PFSK-1 (cell line): Measurements from ENCODE around the gene SEMA6D.

ENCODE experiments used
- FOXP2 ChIP-seq: optimal IDR thresholded peaks from 2 replicates; pipeline ENCODE3; 2011; ENCODE audit warnings: borderline replicate concordance, control low read depth, inconsistent platforms; ENCODE audit not compliant: insufficient read depth; ENCODE audit errors: extremely low read length, extremely low read depth
- POLR2AphosphoS5 ChIP-seq: IDR thresholded peaks from 2 replicates; pipeline ENCODE4 v1.6.1; 2012; ENCODE audit warnings: low read depth, mild to moderate bottlenecking, control low read depth, low read length, moderate library complexity
- SIN3A ChIP-seq: IDR thresholded peaks from 2 replicates; pipeline ENCODE4 v1.6.1; 2012; ENCODE audit warnings: mild to moderate bottlenecking, low read length, moderate library complexity, borderline replicate concordance; ENCODE audit not compliant: insufficient read depth
- TAF1 ChIP-seq: IDR thresholded peaks from 2 replicates; pipeline ENCODE4 v1.6.1; 2012; ENCODE audit warnings: low read length, control low read depth, borderline replicate concordance; ENCODE audit not compliant: insufficient read depth
- TF ChIP-seq, protein P1 (sequence below), 2 experiments: IDR thresholded peaks; 2 replicates each; pipeline versions ENCODE4 v1.6.1 to v1.8.0; 2011 to 2012; ENCODE audit warnings: low read depth in 2 of 2, low read length in 2 of 2, control low read depth in 1 of 2, inconsistent platforms in 1 of 2, mild to moderate bottlenecking in 1 of 2, moderate library complexity in 1 of 2; ENCODE audit not compliant: insufficient read depth in 1 of 2

The SEMA6D gene

DNA sequence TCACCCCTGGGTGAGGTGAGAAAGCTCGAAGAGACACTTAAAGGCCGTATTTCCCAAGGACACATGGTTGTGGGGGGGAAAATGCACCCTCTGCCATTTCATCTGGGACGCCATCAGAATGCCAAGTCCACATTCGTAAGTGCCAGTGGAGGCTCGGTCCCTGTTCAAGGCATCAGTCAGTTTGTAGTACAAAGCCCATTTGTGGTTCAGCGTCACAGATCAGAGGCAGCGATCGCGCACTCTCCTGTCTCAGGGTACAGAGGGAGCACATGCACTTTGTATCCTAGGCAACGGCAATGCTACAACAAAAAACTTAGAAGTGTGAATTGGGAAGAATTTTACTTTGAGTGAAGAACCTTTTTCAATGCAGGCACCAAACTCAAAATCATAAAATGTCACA is 27.2 kb downstream of the SEMA6D start:
- no peak for TF ChIP-seq SIN3A
- no peak for TF ChIP-seq POLR2AphosphoS5
- TF ChIP-seq FOXP2, result no peak
- TF ChIP-seq TAF1, result no peak
- TF ChIP-seq, protein P1, sequence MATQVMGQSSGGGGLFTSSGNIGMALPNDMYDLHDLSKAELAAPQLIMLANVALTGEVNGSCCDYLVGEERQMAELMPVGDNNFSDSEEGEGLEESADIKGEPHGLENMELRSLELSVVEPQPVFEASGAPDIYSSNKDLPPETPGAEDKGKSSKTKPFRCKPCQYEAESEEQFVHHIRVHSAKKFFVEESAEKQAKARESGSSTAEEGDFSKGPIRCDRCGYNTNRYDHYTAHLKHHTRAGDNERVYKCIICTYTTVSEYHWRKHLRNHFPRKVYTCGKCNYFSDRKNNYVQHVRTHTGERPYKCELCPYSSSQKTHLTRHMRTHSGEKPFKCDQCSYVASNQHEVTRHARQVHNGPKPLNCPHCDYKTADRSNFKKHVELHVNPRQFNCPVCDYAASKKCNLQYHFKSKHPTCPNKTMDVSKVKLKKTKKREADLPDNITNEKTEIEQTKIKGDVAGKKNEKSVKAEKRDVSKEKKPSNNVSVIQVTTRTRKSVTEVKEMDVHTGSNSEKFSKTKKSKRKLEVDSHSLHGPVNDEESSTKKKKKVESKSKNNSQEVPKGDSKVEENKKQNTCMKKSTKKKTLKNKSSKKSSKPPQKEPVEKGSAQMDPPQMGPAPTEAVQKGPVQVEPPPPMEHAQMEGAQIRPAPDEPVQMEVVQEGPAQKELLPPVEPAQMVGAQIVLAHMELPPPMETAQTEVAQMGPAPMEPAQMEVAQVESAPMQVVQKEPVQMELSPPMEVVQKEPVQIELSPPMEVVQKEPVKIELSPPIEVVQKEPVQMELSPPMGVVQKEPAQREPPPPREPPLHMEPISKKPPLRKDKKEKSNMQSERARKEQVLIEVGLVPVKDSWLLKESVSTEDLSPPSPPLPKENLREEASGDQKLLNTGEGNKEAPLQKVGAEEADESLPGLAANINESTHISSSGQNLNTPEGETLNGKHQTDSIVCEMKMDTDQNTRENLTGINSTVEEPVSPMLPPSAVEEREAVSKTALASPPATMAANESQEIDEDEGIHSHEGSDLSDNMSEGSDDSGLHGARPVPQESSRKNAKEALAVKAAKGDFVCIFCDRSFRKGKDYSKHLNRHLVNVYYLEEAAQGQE (IDR thresholded peaks at IDR 0.05; ENCODE audit: insufficient read depth in 1 of 2, low read depth in 2 of 2, low read length in 2 of 2), result no peak

DNA sequence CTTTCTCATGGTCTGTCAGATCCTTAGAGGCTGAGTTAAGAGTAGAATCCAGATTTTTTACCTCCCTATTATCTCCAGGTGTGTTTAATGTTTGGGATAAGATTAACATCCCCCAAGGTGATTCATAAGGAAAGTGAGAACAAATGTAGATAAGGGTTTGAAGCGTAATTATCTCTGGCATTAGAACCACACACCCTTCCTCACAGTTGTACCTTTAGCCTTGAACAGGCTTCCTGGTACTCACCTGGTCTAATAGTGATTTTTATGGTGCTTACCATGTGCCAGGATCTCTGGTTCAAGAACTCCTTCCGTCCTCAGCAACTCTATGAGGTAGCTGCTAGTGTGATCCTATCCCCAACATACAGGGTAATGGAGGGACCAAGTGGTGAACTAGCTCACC is 27.7 kb downstream of the SEMA6D start:
- TF ChIP-seq POLR2AphosphoS5, result no peak
- no peak for TF ChIP-seq SIN3A
- no peak for TF ChIP-seq FOXP2
- no peak for TF ChIP-seq TAF1
- TF ChIP-seq, protein P1 (IDR thresholded peaks at IDR 0.05; ENCODE audit: insufficient read depth in 1 of 2, low read depth in 2 of 2, low read length in 2 of 2), result no peak

DNA sequence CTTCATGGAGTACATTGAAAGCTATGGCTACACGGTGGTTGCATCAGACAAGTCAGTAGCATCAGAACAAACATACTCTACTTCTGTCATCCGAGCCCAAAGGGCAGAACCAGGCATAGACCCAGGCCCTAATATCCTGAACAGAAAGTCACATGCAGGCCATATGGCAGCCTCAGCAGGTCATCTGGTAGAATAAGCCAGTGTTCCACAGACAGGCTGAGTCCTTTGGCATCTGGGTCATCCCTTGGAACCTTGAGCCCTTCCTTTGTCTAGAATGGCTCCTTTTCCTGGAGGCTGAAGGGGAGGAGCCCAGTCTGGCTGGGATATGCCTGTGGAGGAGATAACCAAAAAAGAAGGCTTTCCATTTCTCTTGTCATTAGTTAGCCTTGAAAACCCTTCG is 29.2 kb downstream of the SEMA6D start:
- TF ChIP-seq TAF1 (no peak), FOXP2 (no peak), SIN3A (no peak), POLR2AphosphoS5 (no peak)
- TF ChIP-seq, protein P1 (IDR thresholded peaks at IDR 0.05; ENCODE audit: insufficient read depth in 1 of 2, low read depth in 2 of 2, low read length in 2 of 2), result no peak

DNA sequence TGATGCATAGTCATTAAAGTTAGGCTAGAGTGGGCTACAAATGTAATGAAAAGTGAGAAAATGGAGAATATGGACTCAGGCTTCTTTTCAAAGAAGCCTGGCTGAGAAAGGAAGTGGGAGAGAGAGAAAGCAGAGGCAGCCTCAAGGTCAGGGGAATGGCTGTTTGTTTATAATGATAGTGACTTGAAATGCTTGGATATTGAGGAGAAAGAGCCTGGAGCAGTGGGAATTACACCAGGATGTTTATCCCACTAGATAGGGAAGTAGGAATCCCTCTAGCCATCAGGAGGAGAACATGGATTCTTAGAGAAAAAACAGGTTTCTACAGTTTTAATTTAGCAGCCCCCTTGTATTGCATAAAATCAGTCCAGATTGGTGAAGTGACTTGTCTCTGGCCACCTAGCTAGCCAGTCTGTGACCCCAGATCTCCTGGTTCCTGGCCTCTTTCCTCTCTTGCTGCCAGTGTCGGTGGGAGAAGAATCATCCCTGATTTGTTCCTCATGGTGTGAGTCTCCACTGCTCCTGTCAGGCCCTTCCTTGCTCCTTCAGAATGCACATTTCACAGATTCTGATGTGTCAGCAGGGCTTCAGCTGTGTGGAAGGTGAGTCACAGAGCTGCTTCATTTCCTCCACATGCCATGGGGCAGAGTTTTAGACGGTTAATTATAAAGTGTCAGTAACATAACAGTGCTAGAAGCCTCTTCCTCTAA is 32.9 kb downstream of the SEMA6D start:
- no peak for TF ChIP-seq POLR2AphosphoS5
- peak; percentile 57; the same call in 1 of the 2 replicates for TF ChIP-seq SIN3A
- TF ChIP-seq, protein P1 (IDR thresholded peaks at IDR 0.05; ENCODE audit: insufficient read depth in 1 of 2, low read depth in 2 of 2, low read length in 2 of 2), result no peak
- no peak for TF ChIP-seq FOXP2
- TF ChIP-seq TAF1, result no peak

DNA sequence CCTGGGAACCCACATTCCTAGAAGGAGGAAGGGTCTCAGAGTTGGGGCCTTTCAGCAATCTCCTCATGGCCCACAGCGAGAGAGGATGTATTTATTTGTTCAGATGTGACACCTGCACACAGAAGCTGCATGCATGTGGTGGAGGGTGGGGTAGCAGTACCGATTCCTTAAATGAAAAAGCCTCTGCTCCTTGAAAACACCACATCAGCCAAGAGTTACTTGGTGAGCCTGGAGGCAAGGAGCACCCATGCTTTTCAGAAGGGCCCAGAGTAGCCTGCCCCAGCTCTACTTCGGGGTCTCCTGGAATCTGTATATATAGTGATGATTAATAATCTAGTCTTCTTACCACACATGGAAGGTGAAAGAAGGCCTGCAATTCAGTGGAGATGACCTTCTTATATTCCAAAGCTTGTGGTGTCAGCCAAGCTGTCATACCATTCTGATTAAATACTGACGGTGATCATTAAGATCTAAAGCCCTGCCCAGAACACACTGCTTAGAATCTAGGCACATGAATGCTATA is 33.5 kb downstream of the SEMA6D start:
- no peak for TF ChIP-seq SIN3A
- TF ChIP-seq, protein P1 (IDR thresholded peaks at IDR 0.05; ENCODE audit: insufficient read depth in 1 of 2, low read depth in 2 of 2, low read length in 2 of 2), result no peak
- TF ChIP-seq FOXP2, result no peak
- no peak for TF ChIP-seq POLR2AphosphoS5
- TF ChIP-seq TAF1, result no peak
